ENCODE data around the gene SHROOM1. TPM values are rescaled to one million over a fixed set of nuclear protein-coding genes. Genes with fewer than 3 reads are reported as not detected.

Gene SHROOM1
- total and polyA plus RNA-seq, 2 donors (not counting 1 experiment from before 2014, with no cell fraction given), result 2.9 to 6.1 TPM

DNA sequence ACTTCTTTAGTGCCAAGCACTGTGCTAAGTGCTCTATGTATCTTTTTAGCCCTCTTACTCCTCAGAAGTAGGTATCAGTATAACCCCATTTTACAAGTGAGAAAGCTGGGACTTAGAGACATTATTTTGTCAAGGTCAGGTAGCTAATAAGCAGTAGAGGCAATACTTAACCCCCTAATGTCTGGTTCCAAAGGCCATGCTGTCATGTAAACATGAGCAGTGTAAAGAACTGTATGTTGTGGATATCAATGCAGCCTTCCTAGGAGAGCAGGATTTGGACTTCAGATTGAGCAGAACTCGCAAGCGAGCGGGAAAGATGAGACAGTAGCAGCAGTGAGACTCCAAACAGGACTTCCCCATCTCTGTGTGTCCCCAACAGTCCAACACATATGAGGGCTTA lies 3.6 kb upstream of the SHROOM1 start:
- H3K27ac ChIP-seq (ENCODE audit: insufficient read depth, low read length), result no peak overlapping the region
- no peak overlapping the region for H2AFZ ChIP-seq (ENCODE audit: low read length)
- no peaks in the 10 kb centered on the region for H4K20me1 ChIP-seq (ENCODE audit: control insufficient read depth, extremely low read depth, insufficient read depth, low read length)
- H3K9me3 ChIP-seq (ENCODE audit: control insufficient read depth, insufficient read depth, low read depth, low read length), result no peaks in the 10 kb centered on the region
- H3K27me3 ChIP-seq (ENCODE audit: control insufficient read depth, insufficient read depth, low read length), result no peaks in the 10 kb centered on the region
- DNase-seq (ENCODE audit: low read depth in 2 of 2), result no peak
- H3K4me1 ChIP-seq (ENCODE audit: control insufficient read depth, extremely low read depth, insufficient read depth, low read length), result peaks cover 6% of the 10 kb centered on the region
- H3K4me2 ChIP-seq (ENCODE audit: extremely low read depth, insufficient read depth, low read length), result no peak overlapping the region
- no peaks in the 10 kb centered on the region for H3K79me2 ChIP-seq (ENCODE audit: control insufficient read depth, insufficient read depth, low read length)
- H3K9ac ChIP-seq (ENCODE audit: insufficient read depth, low read length), result no peak overlapping the region
- H3K4me3 ChIP-seq (replicated peaks in 1 of 4; ENCODE audit: control extremely low read depth in 1 of 4, insufficient read depth in 1 of 4, low read depth in 3 of 4, low read length in 4 of 4), result no peak overlapping the region
- no peaks in the 10 kb centered on the region for H3K36me3 ChIP-seq (ENCODE audit: control insufficient read depth, insufficient read depth, low read length)
- TF ChIP-seq EZH2 (IDR thresholded peaks at IDR 0.05; ENCODE audit: low read length, missing control alignments) (no peak), CTCF (conservative IDR thresholded peaks at IDR 0.05 in 1 of 2, IDR thresholded peaks at IDR 0.05 in 1 of 2; ENCODE audit: low read depth in 1 of 2, low read length in 2 of 2) (no peak)

DNA sequence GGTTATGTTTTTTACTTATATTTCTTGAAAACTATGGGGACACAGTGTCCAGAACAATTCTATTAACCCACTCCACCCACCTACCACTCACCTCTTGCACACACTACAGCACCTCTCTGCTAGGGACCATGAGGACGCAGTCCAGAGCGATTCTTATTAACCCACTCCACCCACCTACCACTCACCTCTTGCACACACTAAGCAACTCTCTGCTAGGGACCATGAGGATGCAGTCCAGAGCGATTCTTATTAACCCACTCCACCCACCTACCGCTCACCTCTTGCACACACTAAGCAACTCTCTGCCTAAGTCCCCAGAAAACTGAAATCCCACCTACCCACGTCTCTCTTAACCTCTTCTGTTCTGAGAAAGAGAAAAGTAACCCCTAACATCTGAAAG lies 2.2 kb upstream of the SHROOM1 start:
- Histone ChIP-seq H3K4me3 (replicated peaks in 1 of 4; ENCODE audit: control extremely low read depth in 1 of 4, insufficient read depth in 1 of 4, low read depth in 3 of 4, low read length in 4 of 4) (no peak overlapping the region), H3K27ac (ENCODE audit: insufficient read depth, low read length) (no peak overlapping the region), H3K4me2 (ENCODE audit: extremely low read depth, insufficient read depth, low read length) (no peak overlapping the region), H3K9ac (ENCODE audit: insufficient read depth, low read length) (no peak overlapping the region), H3K27me3 (ENCODE audit: control insufficient read depth, insufficient read depth, low read length) (no peaks in the 10 kb centered on the region), H4K20me1 (ENCODE audit: control insufficient read depth, extremely low read depth, insufficient read depth, low read length) (no peaks in the 10 kb centered on the region), H3K79me2 (ENCODE audit: control insufficient read depth, insufficient read depth, low read length) (no peaks in the 10 kb centered on the region), H3K4me1 (ENCODE audit: control insufficient read depth, extremely low read depth, insufficient read depth, low read length) (peaks cover 6% of the 10 kb centered on the region), H3K9me3 (ENCODE audit: control insufficient read depth, insufficient read depth, low read depth, low read length) (no peaks in the 10 kb centered on the region), H3K36me3 (ENCODE audit: control insufficient read depth, insufficient read depth, low read length) (no peaks in the 10 kb centered on the region), H2AFZ (ENCODE audit: low read length) (no peak overlapping the region)
- DNase-seq (ENCODE audit: low read depth in 2 of 2), result no peak
- TF ChIP-seq CTCF (conservative IDR thresholded peaks at IDR 0.05 in 1 of 2, IDR thresholded peaks at IDR 0.05 in 1 of 2; ENCODE audit: low read depth in 1 of 2, low read length in 2 of 2), result no peak
- TF ChIP-seq EZH2 (IDR thresholded peaks at IDR 0.05; ENCODE audit: low read length, missing control alignments), result no peak

DNA sequence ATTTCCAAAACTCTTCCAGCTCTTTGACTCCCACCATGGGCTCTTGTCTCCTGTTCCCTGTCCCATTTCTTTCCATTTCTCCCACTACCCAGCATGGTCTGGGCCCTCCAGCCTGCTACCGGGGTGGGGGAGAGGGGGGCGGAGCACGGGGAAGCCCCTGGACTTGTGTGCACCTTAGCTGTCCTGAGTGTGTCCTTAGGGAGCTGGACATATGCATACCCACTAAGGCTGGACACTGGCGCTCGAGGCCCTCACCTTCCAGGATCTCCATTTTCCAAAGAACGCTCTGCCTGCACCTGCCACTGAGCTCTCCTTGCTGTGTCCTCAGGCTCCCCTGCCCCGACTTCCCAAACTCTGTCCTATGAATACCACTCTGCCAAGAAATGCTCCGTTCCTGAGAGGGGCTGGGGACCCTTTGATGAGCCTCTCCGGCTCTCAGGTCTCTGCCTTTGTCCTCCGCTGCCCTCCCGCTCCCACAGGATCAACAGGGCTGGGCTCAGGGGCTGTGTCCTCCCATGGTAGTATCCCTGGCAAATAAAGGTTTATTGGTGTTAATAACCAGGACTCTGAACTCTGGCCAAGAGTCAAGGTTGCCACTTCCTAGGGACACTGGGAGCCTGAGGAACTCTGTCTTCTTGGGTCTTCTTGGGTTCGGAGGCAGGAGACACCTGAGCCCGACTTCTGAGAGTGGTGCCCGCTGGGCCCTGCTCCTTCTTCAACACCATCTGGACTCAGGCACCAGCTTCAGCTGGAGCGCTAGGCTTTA lies 831 bp upstream of the SHROOM1 start:
- Histone ChIP-seq H3K4me2 (ENCODE audit: extremely low read depth, insufficient read depth, low read length) (peak overlapping the region; percentile 82), H3K9me3 (ENCODE audit: control insufficient read depth, insufficient read depth, low read depth, low read length) (no peaks in the 10 kb centered on the region), H3K27me3 (ENCODE audit: control insufficient read depth, insufficient read depth, low read length) (no peaks in the 10 kb centered on the region), H3K9ac (ENCODE audit: insufficient read depth, low read length) (peak overlapping the region; percentile 73), H2AFZ (ENCODE audit: low read length) (no peak overlapping the region), H3K4me3 (replicated peaks in 1 of 4; ENCODE audit: control extremely low read depth in 1 of 4, insufficient read depth in 1 of 4, low read depth in 3 of 4, low read length in 4 of 4) (peak overlapping the region in 1 of 4 experiments; percentile 67), H4K20me1 (ENCODE audit: control insufficient read depth, extremely low read depth, insufficient read depth, low read length) (no peaks in the 10 kb centered on the region), H3K36me3 (ENCODE audit: control insufficient read depth, insufficient read depth, low read length) (no peaks in the 10 kb centered on the region), H3K4me1 (ENCODE audit: control insufficient read depth, extremely low read depth, insufficient read depth, low read length) (peaks cover 3% of the 10 kb centered on the region), H3K27ac (ENCODE audit: insufficient read depth, low read length) (no peak overlapping the region), H3K79me2 (ENCODE audit: control insufficient read depth, insufficient read depth, low read length) (no peaks in the 10 kb centered on the region)
- TF ChIP-seq EZH2 (IDR thresholded peaks at IDR 0.05; ENCODE audit: low read length, missing control alignments) (no peak), CTCF (conservative IDR thresholded peaks at IDR 0.05 in 1 of 2, IDR thresholded peaks at IDR 0.05 in 1 of 2; ENCODE audit: low read depth in 1 of 2, low read length in 2 of 2) (no peak)
- no peak for DNase-seq (ENCODE audit: low read depth in 2 of 2)
